ENCODE results near the gene ZDHHC22. TPM values are rescaled to one million over a fixed set of nuclear protein-coding genes. Genes with fewer than 3 reads are reported as not detected.

Gene ZDHHC22
- polyA plus RNA-seq, 1 of the 3 experiments (the other 2 are of a cell fraction), result not detected

DNA sequence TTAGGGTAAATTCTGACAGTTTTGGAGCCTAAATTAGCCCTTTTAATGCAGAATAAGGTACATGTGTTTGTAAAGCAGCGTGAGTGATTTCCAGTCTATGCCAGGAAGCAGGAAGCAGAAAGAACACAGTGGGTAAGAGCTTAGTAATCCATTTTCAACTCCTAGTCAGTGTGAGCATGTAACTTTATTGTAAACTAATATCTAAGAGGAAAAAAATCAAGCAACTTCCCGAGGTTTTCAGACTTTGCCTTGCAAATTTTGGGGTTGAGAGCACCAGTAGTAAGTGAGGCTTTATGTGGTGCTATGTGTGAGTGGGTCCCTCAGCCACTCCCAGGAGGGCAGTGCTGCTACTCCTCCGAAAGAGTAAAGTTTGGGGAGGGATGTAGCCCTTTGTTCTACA is 40.6 kb downstream of the ZDHHC22 start (continued):
- TF ChIP-seq RFX5 (IDR thresholded peaks at IDR 0.05; ENCODE audit: low read length), result no peak
- TF ChIP-seq NRF1 (IDR thresholded peaks at IDR 0.05; ENCODE audit: low read depth, low read length), result no peak
- TF ChIP-seq RCOR1 (IDR thresholded peaks at IDR 0.05; ENCODE audit: low read length), result no peak

DNA sequence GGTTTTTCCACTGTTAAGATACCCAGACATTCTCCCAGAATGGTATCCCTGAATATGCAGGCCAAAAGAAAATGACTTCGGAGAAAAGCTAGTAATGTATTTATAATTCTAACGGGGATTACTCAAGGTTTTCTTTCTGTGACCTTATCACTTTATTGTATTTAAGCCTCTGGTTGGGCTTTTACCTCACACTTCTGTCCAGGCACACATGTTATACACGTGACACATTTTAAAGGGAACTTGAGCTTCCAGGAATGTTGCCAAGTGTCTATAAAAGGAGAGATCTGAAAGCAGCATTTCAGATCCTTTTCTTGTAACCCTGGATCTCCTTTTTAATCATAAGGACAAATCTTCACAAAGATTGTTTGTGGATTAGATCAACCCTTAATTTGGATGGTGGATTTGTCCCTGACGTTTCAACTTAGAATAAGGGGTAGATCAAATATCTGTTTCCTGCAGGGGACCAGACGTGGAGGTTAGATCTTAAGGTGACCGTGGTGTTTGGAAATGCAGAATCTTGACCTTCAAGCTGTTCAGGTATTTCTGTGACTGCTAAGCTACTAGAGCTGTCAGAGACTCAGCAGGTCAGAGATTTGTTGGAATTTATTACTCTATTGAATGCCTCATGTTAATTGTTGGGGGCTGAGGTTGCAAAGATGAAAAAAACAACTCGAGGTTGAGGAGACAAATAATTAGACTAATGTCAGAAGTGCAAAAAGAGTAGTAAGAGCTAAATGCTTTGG is 42.0 kb downstream of the ZDHHC22 start:
- Histone ChIP-seq H4K20me1 (ENCODE audit: insufficient read depth) (no peaks in the 10 kb centered on the region), H3K27me3 (ENCODE audit: insufficient read depth) (no peaks in the 10 kb centered on the region), H3K36me3 (replicated peaks in 1 of 2; ENCODE audit: control insufficient read depth in 1 of 2, insufficient read depth in 2 of 2, low read length in 1 of 2) (no peaks in the 10 kb centered on the region), H3K4me3 (ENCODE audit: low read depth in 2 of 2, low read length in 1 of 2) (peak overlapping the region; percentile 64 to 94), H3K9ac (peak overlapping the region; percentile 94; the same call in 1 of the 2 replicates), H3F3A (replicated peaks; ENCODE audit: insufficient read depth) (peaks cover 21% of the 10 kb centered on the region), H3K9me2 (no peaks in the 10 kb centered on the region), H2AFZ (ENCODE audit: low read depth) (no peak overlapping the region), H3K4me2 (peak overlapping the region; percentile 80; the same call in 1 of the 2 replicates), H3K4me1 (ENCODE audit: control insufficient read depth in 1 of 2, insufficient read depth in 2 of 2, low read depth in 1 of 2, low read length in 1 of 2) (peaks cover 13 to 16% of the 10 kb centered on the region in 2 experiments), H3K9me3 (no peaks in the 10 kb centered on the region), H3K79me2 (ENCODE audit: insufficient read depth) (peaks cover 55% of the 10 kb centered on the region), H3K27ac (ENCODE audit: low read depth in 2 of 2, low read length in 1 of 2) (peak overlapping the region in 1 of 2 experiments; percentile 84; a peak in 2 of 4 replicates)
- ChIA-PET POLR2A (no interaction called here), CTCF (interaction anchor here (0.9 to 3.5 kb wide), 10 partner anchors 10 to 285 kb away, joined by 3 to 14 read pairs (median 6); no protein-coding TSS in a partner anchor)
- WGBS (ENCODE audit: low lambda C conversion rate), result 41% methylated on average over 7 of the region's 7 CpGs
- no peak for DNase-seq
- TF ChIP-seq RXRA (IDR thresholded peaks at IDR 0.05; ENCODE audit: borderline replicate concordance, low read depth) (no peak), NFIC (IDR thresholded peaks at IDR 0.05; ENCODE audit: borderline replicate concordance) (peak; percentile 41; the same call in 1 of the 2 replicates), RFX5 (IDR thresholded peaks at IDR 0.05; ENCODE audit: low read length) (no peak), TCF12 (IDR thresholded peaks at IDR 0.05) (peak; percentile 22; the same call in 1 of the 2 replicates)
- TF ChIP-seq, protein P1, sequence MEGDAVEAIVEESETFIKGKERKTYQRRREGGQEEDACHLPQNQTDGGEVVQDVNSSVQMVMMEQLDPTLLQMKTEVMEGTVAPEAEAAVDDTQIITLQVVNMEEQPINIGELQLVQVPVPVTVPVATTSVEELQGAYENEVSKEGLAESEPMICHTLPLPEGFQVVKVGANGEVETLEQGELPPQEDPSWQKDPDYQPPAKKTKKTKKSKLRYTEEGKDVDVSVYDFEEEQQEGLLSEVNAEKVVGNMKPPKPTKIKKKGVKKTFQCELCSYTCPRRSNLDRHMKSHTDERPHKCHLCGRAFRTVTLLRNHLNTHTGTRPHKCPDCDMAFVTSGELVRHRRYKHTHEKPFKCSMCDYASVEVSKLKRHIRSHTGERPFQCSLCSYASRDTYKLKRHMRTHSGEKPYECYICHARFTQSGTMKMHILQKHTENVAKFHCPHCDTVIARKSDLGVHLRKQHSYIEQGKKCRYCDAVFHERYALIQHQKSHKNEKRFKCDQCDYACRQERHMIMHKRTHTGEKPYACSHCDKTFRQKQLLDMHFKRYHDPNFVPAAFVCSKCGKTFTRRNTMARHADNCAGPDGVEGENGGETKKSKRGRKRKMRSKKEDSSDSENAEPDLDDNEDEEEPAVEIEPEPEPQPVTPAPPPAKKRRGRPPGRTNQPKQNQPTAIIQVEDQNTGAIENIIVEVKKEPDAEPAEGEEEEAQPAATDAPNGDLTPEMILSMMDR (IDR thresholded peaks at IDR 0.05), result no peak
- TF ChIP-seq, protein P2, sequence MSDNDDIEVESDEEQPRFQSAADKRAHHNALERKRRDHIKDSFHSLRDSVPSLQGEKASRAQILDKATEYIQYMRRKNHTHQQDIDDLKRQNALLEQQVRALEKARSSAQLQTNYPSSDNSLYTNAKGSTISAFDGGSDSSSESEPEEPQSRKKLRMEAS (IDR thresholded peaks at IDR 0.05; ENCODE audit: low read depth), result peak; percentile 93

DNA sequence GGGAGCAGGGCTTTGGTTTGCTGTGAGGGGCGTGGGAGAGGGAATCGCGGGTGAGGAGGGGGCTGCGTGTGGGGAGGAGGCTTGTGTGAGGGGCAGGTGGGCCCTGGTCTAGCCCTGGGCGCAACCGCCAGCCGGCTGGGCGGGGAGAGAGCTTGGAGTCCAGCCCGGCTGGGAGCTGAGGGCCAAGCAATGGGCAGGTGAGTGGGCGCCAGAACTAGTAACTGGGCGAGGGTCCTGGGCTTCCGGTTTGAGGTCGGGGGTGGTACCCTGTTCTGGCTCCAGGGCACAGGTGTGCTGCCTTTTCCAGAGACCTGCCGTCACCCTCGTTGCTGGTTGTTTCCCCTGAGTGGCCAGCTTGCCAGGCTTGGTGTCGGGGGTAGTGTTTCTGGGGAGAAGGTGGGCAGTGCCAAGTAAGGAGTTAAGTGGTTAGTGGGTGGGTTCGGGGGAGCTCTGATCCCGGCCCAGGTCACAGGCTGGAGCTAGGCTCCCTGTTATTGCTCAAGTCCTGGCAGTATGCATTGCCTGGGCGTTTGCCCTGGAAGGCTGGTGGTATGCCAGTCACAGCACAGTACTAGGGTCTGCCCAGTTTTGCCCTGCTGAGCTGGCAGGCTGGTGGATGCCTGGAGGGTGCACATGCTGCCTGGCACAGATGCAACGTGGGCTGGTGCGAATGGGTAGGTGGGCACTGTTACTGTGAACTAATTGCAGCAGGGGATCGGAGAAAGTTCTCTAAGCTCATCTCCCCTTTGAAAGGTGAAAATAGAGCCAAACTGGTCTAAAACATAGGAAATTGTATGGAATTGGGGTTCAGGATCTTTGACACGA is 42.9 kb downstream of the ZDHHC22 start:
- Histone ChIP-seq H4K20me1 (ENCODE audit: insufficient read depth) (no peaks in the 10 kb centered on the region), H2AFZ (ENCODE audit: low read depth) (peak overlapping the region; percentile 90), H3K27me3 (ENCODE audit: insufficient read depth) (no peaks in the 10 kb centered on the region), H3K9ac (peak overlapping the region; percentile 94), H3K79me2 (ENCODE audit: insufficient read depth) (peaks cover 51% of the 10 kb centered on the region), H3K4me3 (ENCODE audit: low read depth in 2 of 2, low read length in 1 of 2) (peak overlapping the region; percentile 64 to 94), H3K4me2 (peak overlapping the region; percentile 80), H3K9me2 (no peaks in the 10 kb centered on the region), H3K9me3 (no peaks in the 10 kb centered on the region), H3K4me1 (ENCODE audit: control insufficient read depth in 1 of 2, insufficient read depth in 2 of 2, low read depth in 1 of 2, low read length in 1 of 2) (peaks cover 11 to 16% of the 10 kb centered on the region in 2 experiments), H3K27ac (ENCODE audit: low read depth in 2 of 2, low read length in 1 of 2) (peak overlapping the region; percentile 71 to 84), H3K36me3 (replicated peaks in 1 of 2; ENCODE audit: control insufficient read depth in 1 of 2, insufficient read depth in 2 of 2, low read length in 1 of 2) (no peaks in the 10 kb centered on the region), H3F3A (replicated peaks; ENCODE audit: insufficient read depth) (peaks cover 21% of the 10 kb centered on the region)
- 8% methylated on average over 14 of the region's 23 CpGs for WGBS (ENCODE audit: low lambda C conversion rate)
- POLR2A ChIA-PET, result interaction anchor here (0.6 to 0.9 kb wide), 3 partner anchors 16 to 248 kb away, joined by 3 read pairs; no protein-coding TSS in a partner anchor
- TF ChIP-seq RCOR1 (IDR thresholded peaks at IDR 0.05; ENCODE audit: low read length), result no peak
- TF ChIP-seq ELF1 (IDR thresholded peaks at IDR 0.05), result no peak
- TF ChIP-seq, protein P2 (IDR thresholded peaks at IDR 0.05; ENCODE audit: low read depth), result no peak
- TF ChIP-seq, protein P3, sequence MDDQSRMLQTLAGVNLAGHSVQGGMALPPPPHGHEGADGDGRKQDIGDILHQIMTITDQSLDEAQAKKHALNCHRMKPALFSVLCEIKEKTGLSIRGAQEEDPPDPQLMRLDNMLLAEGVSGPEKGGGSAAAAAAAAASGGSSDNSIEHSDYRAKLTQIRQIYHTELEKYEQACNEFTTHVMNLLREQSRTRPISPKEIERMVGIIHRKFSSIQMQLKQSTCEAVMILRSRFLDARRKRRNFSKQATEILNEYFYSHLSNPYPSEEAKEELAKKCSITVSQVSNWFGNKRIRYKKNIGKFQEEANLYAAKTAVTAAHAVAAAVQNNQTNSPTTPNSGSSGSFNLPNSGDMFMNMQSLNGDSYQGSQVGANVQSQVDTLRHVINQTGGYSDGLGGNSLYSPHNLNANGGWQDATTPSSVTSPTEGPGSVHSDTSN (IDR thresholded peaks at IDR 0.05), result no peak
- no peak for TF ChIP-seq MEF2A (IDR thresholded peaks at IDR 0.05; ENCODE audit: borderline replicate concordance, low read depth)
- TF ChIP-seq TEAD4 (IDR thresholded peaks at IDR 0.05; ENCODE audit: borderline replicate concordance, insufficient read depth), result no peak
- peak; percentile 36 for DNase-seq
- CTCF ChIA-PET, result interaction anchor here (0.7 to 3.5 kb wide), 14 partner anchors 22 to 241 kb away, joined by 3 to 14 read pairs (median 4); no protein-coding TSS in a partner anchor

Data from SK-N-SH (cell line).